ENCODE data around the gene C4BPB.

GRCh38 chr1:207102659-207103058, 14.0 kb downstream of the C4BPB start:
- no peak for TF ChIP-seq REST (IDR thresholded peaks at IDR 0.05; ENCODE audit: insufficient read depth in 1 of 2, low read depth in 2 of 2, low read length in 2 of 2)
- no peak for TF ChIP-seq SIN3A (IDR thresholded peaks at IDR 0.05; ENCODE audit: borderline replicate concordance, insufficient read depth, low read length)
- TF ChIP-seq POLR2AphosphoS5 (IDR thresholded peaks at IDR 0.05; ENCODE audit: low read depth, low read length) = no peak
- TF ChIP-seq TAF1 (IDR thresholded peaks at IDR 0.05; ENCODE audit: borderline replicate concordance, insufficient read depth, low read length) = no peak
- TF ChIP-seq FOXP2 (optimal IDR thresholded peaks at IDR 0.05; ENCODE audit: borderline replicate concordance, extremely low read depth, extremely low read length, insufficient read depth) = no peak
